ENCODE measurements around the gene CP.

The CP gene

GRCh38 chr3:149221783-149222517 is at the start of gene CP:
CP (minus strand) TSS chr3:149221829; CDS start chr3:149221792, 37 bp downstream.
- no peaks in the 10 kb centered on the region for H3K36me3 ChIP-seq
- no peaks in the 10 kb centered on the region for H4K20me1 ChIP-seq
- H3K9me3 ChIP-seq, result no peaks in the 10 kb centered on the region
- no peak within 1 kb of the TSS for H3K4me3 ChIP-seq
- H3K4me1 ChIP-seq, result peaks cover 19% of the 10 kb centered on the region
- TF ChIP-seq Cebpa-rat (IDR thresholded peaks at IDR 0.05), result no peak
- no peaks in the 10 kb centered on the region for H3K27me3 ChIP-seq
- H3K27ac ChIP-seq, result no peak within 1 kb of the TSS
- H3K4me2 ChIP-seq, result no peak within 1 kb of the TSS
- H3K9ac ChIP-seq, result no peak within 1 kb of the TSS

- Histone ChIP-seq H3K27me3 (no peaks in the 10 kb centered on the region), H3K36me3 (no peaks in the 10 kb centered on the region), H4K20me1 (no peaks in the 10 kb centered on the region), H3K4me3 (no peak overlapping the region), H3K27ac (no peak overlapping the region), H3K9ac (no peak overlapping the region), H3K4me1 (peaks cover 7% of the 10 kb centered on the region; the same call in 1 of the 2 replicates), H3K4me2 (no peak overlapping the region), H3K9me3 (no peaks in the 10 kb centered on the region)
- TF ChIP-seq Cebpa-rat (IDR thresholded peaks at IDR 0.05), result no peak
These were observed 48.6 kb upstream of the CP start for GRCh38 chr3:149270180-149270579.

GRCh38 chr3:149269687-149270086 is 48.1 kb upstream of the CP start:
- Histone ChIP-seq H3K27ac (no peak overlapping the region), H3K36me3 (no peaks in the 10 kb centered on the region), H4K20me1 (no peaks in the 10 kb centered on the region), H3K4me2 (no peak overlapping the region), H3K4me1 (peaks cover 7% of the 10 kb centered on the region; the same call in 1 of the 2 replicates), H3K27me3 (no peaks in the 10 kb centered on the region), H3K9ac (no peak overlapping the region), H3K9me3 (no peaks in the 10 kb centered on the region), H3K4me3 (no peak overlapping the region)
- TF ChIP-seq Cebpa-rat (IDR thresholded peaks at IDR 0.05), result no peak

- Histone ChIP-seq H3K4me1 (peaks cover 14% of the 10 kb centered on the region), H3K4me2 (peak overlapping the region; percentile 30)
These were observed 45.9 kb upstream of the CP start for GRCh38 chr3:149267565-149267964.

GRCh38 chr3:149266736-149267135 is 45.1 kb upstream of the CP start:
- no peak overlapping the region for H3K4me2 ChIP-seq
- no peaks in the 10 kb centered on the region for H3K27me3 ChIP-seq
- no peak overlapping the region for H3K27ac ChIP-seq
- no peaks in the 10 kb centered on the region for H4K20me1 ChIP-seq
- no peak for TF ChIP-seq Cebpa-rat (IDR thresholded peaks at IDR 0.05)
- H3K9ac ChIP-seq, result no peak overlapping the region
- H3K36me3 ChIP-seq, result no peaks in the 10 kb centered on the region
- H3K4me3 ChIP-seq, result no peak overlapping the region
- no peaks in the 10 kb centered on the region for H3K9me3 ChIP-seq
- peaks cover 14% of the 10 kb centered on the region for H3K4me1 ChIP-seq

More at GRCh38 chr3:149267565-149267964, 45.9 kb upstream of the CP start:
- Histone ChIP-seq H3K9ac (no peak overlapping the region), H3K36me3 (no peaks in the 10 kb centered on the region), H3K9me3 (no peaks in the 10 kb centered on the region), H3K27ac (no peak overlapping the region), H3K27me3 (no peaks in the 10 kb centered on the region), H3K4me3 (no peak overlapping the region), H4K20me1 (no peaks in the 10 kb centered on the region)
- TF ChIP-seq Cebpa-rat (IDR thresholded peaks at IDR 0.05), result no peak

- Histone ChIP-seq H4K20me1 (no peaks in the 10 kb centered on the region), H3K36me3 (no peaks in the 10 kb centered on the region), H3K9ac (no peak overlapping the region), H3K4me3 (no peak overlapping the region), H3K4me1 (peaks cover 26% of the 10 kb centered on the region), H3K9me3 (no peaks in the 10 kb centered on the region), H3K4me2 (no peak overlapping the region; the same call in 1 of the 2 replicates), H3K27ac (no peak overlapping the region), H3K27me3 (no peaks in the 10 kb centered on the region)
- TF ChIP-seq Cebpa-rat (IDR thresholded peaks at IDR 0.05), result no peak
These were observed 42.2 kb upstream of the CP start for GRCh38 chr3:149263856-149264255.

GRCh38 chr3:149258714-149259113 is 37.1 kb upstream of the CP start:
- peaks cover 14% of the 10 kb centered on the region for H3K4me1 ChIP-seq
- no peak overlapping the region for H3K9ac ChIP-seq
- H3K4me2 ChIP-seq, result no peak overlapping the region
- no peak overlapping the region for H3K4me3 ChIP-seq
- no peaks in the 10 kb centered on the region for H3K36me3 ChIP-seq
- no peaks in the 10 kb centered on the region for H4K20me1 ChIP-seq
- no peaks in the 10 kb centered on the region for H3K27me3 ChIP-seq
- no peak for TF ChIP-seq Cebpa-rat (IDR thresholded peaks at IDR 0.05)
- H3K27ac ChIP-seq, result no peak overlapping the region
- H3K9me3 ChIP-seq, result no peaks in the 10 kb centered on the region

GRCh38 chr3:149258298-149258697 is 36.7 kb upstream of the CP start:
- H3K27ac ChIP-seq, result no peak overlapping the region
- peaks cover 12% of the 10 kb centered on the region for H3K4me1 ChIP-seq
- TF ChIP-seq Cebpa-rat (IDR thresholded peaks at IDR 0.05), result no peak
- no peaks in the 10 kb centered on the region for H4K20me1 ChIP-seq
- H3K36me3 ChIP-seq, result no peaks in the 10 kb centered on the region
- no peak overlapping the region for H3K9ac ChIP-seq
- H3K4me3 ChIP-seq, result no peak overlapping the region
- H3K4me2 ChIP-seq, result no peak overlapping the region
- H3K9me3 ChIP-seq, result no peaks in the 10 kb centered on the region
- no peaks in the 10 kb centered on the region for H3K27me3 ChIP-seq

- Histone ChIP-seq H3K27me3 (no peaks in the 10 kb centered on the region), H3K9ac (no peak overlapping the region), H3K27ac (no peak overlapping the region), H3K9me3 (no peaks in the 10 kb centered on the region), H3K4me2 (no peak overlapping the region), H3K4me3 (no peak overlapping the region), H3K36me3 (no peaks in the 10 kb centered on the region), H4K20me1 (no peaks in the 10 kb centered on the region), H3K4me1 (peaks cover 18% of the 10 kb centered on the region)
- no peak for TF ChIP-seq Cebpa-rat (IDR thresholded peaks at IDR 0.05)
These were observed 30.6 kb upstream of the CP start for GRCh38 chr3:149252272-149252671.

GRCh38 chr3:149251186-149251585 is 29.6 kb upstream of the CP start:
- H3K27me3 ChIP-seq, result no peaks in the 10 kb centered on the region
- no peak for TF ChIP-seq Cebpa-rat (IDR thresholded peaks at IDR 0.05)
- peaks cover 22% of the 10 kb centered on the region for H3K4me1 ChIP-seq
- H3K27ac ChIP-seq, result no peak overlapping the region
- H3K4me3 ChIP-seq, result no peak overlapping the region
- no peak overlapping the region for H3K4me2 ChIP-seq
- H3K36me3 ChIP-seq, result no peaks in the 10 kb centered on the region
- H3K9me3 ChIP-seq, result no peaks in the 10 kb centered on the region
- H4K20me1 ChIP-seq, result no peaks in the 10 kb centered on the region
- no peak overlapping the region for H3K9ac ChIP-seq

Measured in BLaER1 (cell line).